Mononuclear cell (primary cell): ENCODE results near the gene KLRF1. TPM values are rescaled to one million over a fixed set of nuclear protein-coding genes. Genes with fewer than 3 reads are reported as not detected.

Experiments used
- H3K27me3 ChIP-seq: 2 replicates; pipeline ENCODE4 v1.6.0; 2011; ENCODE audit warnings: low read length, control low read depth; ENCODE audit not compliant: insufficient read depth
- H3K4me1 ChIP-seq: 2 replicates; pipeline ENCODE4 v1.5.1; 2011; ENCODE audit warnings: mild to moderate bottlenecking, low read length, control low read depth; ENCODE audit not compliant: insufficient read depth
- H3K4me3 ChIP-seq: 2 replicates; pipeline ENCODE4 v1.5.1; 2011; ENCODE audit warnings: mild to moderate bottlenecking, low read length, moderate library complexity
- H3K9me3 ChIP-seq: 2 replicates; pipeline ENCODE4 v1.5.1; 2011; ENCODE audit warnings: low read depth, mild to moderate bottlenecking, control low read depth, low read length
- total RNA-seq: library from RNA; depleted of rRNA; stranded (reverse); fragments of >200 nt; gene quantifications from one replicate; pipeline ENCODE4 v1.2.3, GENCODE V29; 2012

KLRF1 gene
- total RNA-seq, 1 donor: 27.0 TPM

GRCh38 chr12:9843407-9843806, 16.1 kb downstream of the KLRF1 start:
- Histone ChIP-seq H3K9me3 (no peaks in the 10 kb centered on the region), H3K4me1 (no peaks in the 10 kb centered on the region), H3K27me3 (no peaks in the 10 kb centered on the region), H3K4me3 (no peak overlapping the region)

GRCh38 chr12:9848899-9849298, 21.6 kb downstream of the KLRF1 start:
- no peak overlapping the region for H3K4me3 ChIP-seq
- H3K4me1 ChIP-seq: peaks cover 4% of the 10 kb centered on the region
- no peaks in the 10 kb centered on the region for H3K27me3 ChIP-seq
- no peaks in the 10 kb centered on the region for H3K9me3 ChIP-seq

GRCh38 chr12:9851050-9851449, 23.8 kb downstream of the KLRF1 start:
- H3K4me3 ChIP-seq: no peak overlapping the region
- no peaks in the 10 kb centered on the region for H3K27me3 ChIP-seq
- peaks cover 4% of the 10 kb centered on the region for H3K4me1 ChIP-seq
- H3K9me3 ChIP-seq: no peaks in the 10 kb centered on the region

GRCh38 chr12:9851927-9852326, 24.6 kb downstream of the KLRF1 start:
- H3K4me3 ChIP-seq: no peak overlapping the region
- peaks cover 6% of the 10 kb centered on the region for H3K4me1 ChIP-seq
- no peaks in the 10 kb centered on the region for H3K9me3 ChIP-seq
- H3K27me3 ChIP-seq: no peaks in the 10 kb centered on the region

- Histone ChIP-seq H3K9me3 (no peaks in the 10 kb centered on the region), H3K4me3 (no peak overlapping the region), H3K4me1 (peaks cover 7% of the 10 kb centered on the region)
Observed at GRCh38 chr12:9856151-9856550, 28.9 kb downstream of the KLRF1 start.

GRCh38 chr12:9856894-9857293, 29.6 kb downstream of the KLRF1 start:
- H3K4me3 ChIP-seq: no peak overlapping the region
- H3K4me1 ChIP-seq: peaks cover 3% of the 10 kb centered on the region
- H3K9me3 ChIP-seq: no peaks in the 10 kb centered on the region
- H3K27me3 ChIP-seq: no peaks in the 10 kb centered on the region

More at GRCh38 chr12:9856151-9856550, 28.9 kb downstream of the KLRF1 start:
- H3K27me3 ChIP-seq: no peaks in the 10 kb centered on the region

- no peak overlapping the region for H3K4me3 ChIP-seq
- H3K27me3 ChIP-seq: no peaks in the 10 kb centered on the region
- peaks cover under 1% of the 10 kb centered on the region for H3K9me3 ChIP-seq
- peaks cover 7% of the 10 kb centered on the region for H3K4me1 ChIP-seq
Observed at GRCh38 chr12:9858135-9858534, 30.9 kb downstream of the KLRF1 start.

- peaks cover 15% of the 10 kb centered on the region for H3K4me1 ChIP-seq
- H3K27me3 ChIP-seq: no peaks in the 10 kb centered on the region
- peaks cover 13% of the 10 kb centered on the region for H3K9me3 ChIP-seq
- H3K4me3 ChIP-seq: peak overlapping the region; percentile 8
Observed at GRCh38 chr12:9864913-9865675, 37.8 kb downstream of the KLRF1 start.

- Histone ChIP-seq H3K27me3 (no peaks in the 10 kb centered on the region), H3K4me1 (peaks cover 17% of the 10 kb centered on the region), H3K4me3 (peak overlapping the region; percentile 50), H3K9me3 (peaks cover 13% of the 10 kb centered on the region)
Observed at GRCh38 chr12:9866860-9867269, 39.6 kb downstream of the KLRF1 start.

GRCh38 chr12:9867531-9867930, 40.2 kb downstream of the KLRF1 start:
- H3K4me3 ChIP-seq: peak overlapping the region; percentile 50
- H3K27me3 ChIP-seq: no peaks in the 10 kb centered on the region
- H3K4me1 ChIP-seq: peaks cover 17% of the 10 kb centered on the region
- peaks cover 13% of the 10 kb centered on the region for H3K9me3 ChIP-seq

- peaks cover 14% of the 10 kb centered on the region for H3K4me1 ChIP-seq
- H3K4me3 ChIP-seq: peak overlapping the region; percentile 50
- peaks cover 10% of the 10 kb centered on the region for H3K9me3 ChIP-seq
- H3K27me3 ChIP-seq: no peaks in the 10 kb centered on the region
Observed at GRCh38 chr12:9868311-9868801, 41.1 kb downstream of the KLRF1 start.

- H3K4me3 ChIP-seq: peak overlapping the region; percentile 50
Observed at GRCh38 chr12:9868951-9869306, 41.6 kb downstream of the KLRF1 start.

GRCh38 chr12:9869307-9870161, 42.3 kb downstream of the KLRF1 start, which contains the start of gene CLEC2B:
Gene CLEC2B (minus strand): TSS chr12:9869354.
- no peaks in the 10 kb centered on the region for H3K27me3 ChIP-seq
- peaks cover 14% of the 10 kb centered on the region for H3K4me1 ChIP-seq
- peak within 1 kb of the TSS; percentile 50 for H3K4me3 ChIP-seq
- H3K9me3 ChIP-seq: no peaks in the 10 kb centered on the region

More at GRCh38 chr12:9868951-9869306, 41.6 kb downstream of the KLRF1 start:
- no peaks in the 10 kb centered on the region for H3K27me3 ChIP-seq
- H3K4me1 ChIP-seq: peaks cover 14% of the 10 kb centered on the region
- peaks cover 4% of the 10 kb centered on the region for H3K9me3 ChIP-seq

- Histone ChIP-seq H3K4me1 (peaks cover 6% of the 10 kb centered on the region), H3K9me3 (no peaks in the 10 kb centered on the region), H3K27me3 (no peaks in the 10 kb centered on the region), H3K4me3 (peak overlapping the region; percentile 50)
Observed at GRCh38 chr12:9870286-9870866, 43.1 kb downstream of the KLRF1 start.

- H3K4me3 ChIP-seq: no peak overlapping the region
- no peaks in the 10 kb centered on the region for H3K9me3 ChIP-seq
- peaks cover 3% of the 10 kb centered on the region for H3K4me1 ChIP-seq
- no peaks in the 10 kb centered on the region for H3K27me3 ChIP-seq
Observed at GRCh38 chr12:9872162-9872561, 44.9 kb downstream of the KLRF1 start.
